Mesendoderm (in vitro differentiated cells): ENCODE data around the gene IKBKG.
A peak's percentile ranks its signal among the peaks of the same experiment; 100 is the strongest.

Experiments
- DNase-seq: peaks from one replicate; pipeline ENCODE4 v3.0.0; 2013
- H2AK5ac ChIP-seq: 2 replicates; pipeline ENCODE4 v1.6.1; 2013; ENCODE audit warnings: low read length, inconsistent platforms
- H2BK120ac ChIP-seq: 2 replicates; pipeline ENCODE4 v1.6.1; 2013; ENCODE audit warnings: low read depth, mild to moderate bottlenecking, low read length, moderate library complexity, mixed read lengths
- H2BK15ac ChIP-seq: replicated peaks from 2 replicates; pipeline ENCODE4 v1.6.1; 2013; ENCODE audit warnings: low read depth, mild to moderate bottlenecking, moderate library complexity
- H2BK5ac ChIP-seq: 2 replicates; pipeline ENCODE4 v1.6.1; 2013; ENCODE audit warnings: low read length, inconsistent platforms
- H3K18ac ChIP-seq: 2 replicates; pipeline ENCODE4 v1.6.1; 2013; ENCODE audit warnings: mild to moderate bottlenecking, low read length, mixed read lengths
- H3K23ac ChIP-seq: one replicate; pipeline ENCODE4 v1.6.1; 2013; ENCODE audit warnings: low read length
- H3K27ac ChIP-seq: 2 replicates; pipeline ENCODE4 v1.5.1; 2013; ENCODE audit warnings: low read depth, mild to moderate bottlenecking, inconsistent platforms, low read length, moderate library complexity
- H3K27me3 ChIP-seq: 2 replicates; pipeline ENCODE4 v1.6.1; 2013; ENCODE audit warnings: low read length, control low read depth, mild to moderate bottlenecking, inconsistent platforms; ENCODE audit not compliant: insufficient read depth, poor library complexity
- H3K36me3 ChIP-seq: 2 replicates; pipeline ENCODE4 v1.6.1; 2013; ENCODE audit warnings: low read length, inconsistent platforms; ENCODE audit not compliant: control insufficient read depth, insufficient read depth
- H3K4ac ChIP-seq: one replicate; pipeline ENCODE4 v1.6.1; 2013; ENCODE audit warnings: low read depth, mild to moderate bottlenecking, low read length, moderate library complexity
- H3K4me1 ChIP-seq: 2 replicates; pipeline ENCODE4 v1.6.1; 2013; ENCODE audit warnings: low read depth, low read length, inconsistent platforms; ENCODE audit not compliant: control insufficient read depth
- H3K4me2 ChIP-seq: 2 replicates; pipeline ENCODE4 v1.6.1; 2013; ENCODE audit warnings: low read length
- H3K4me3 ChIP-seq: 2 replicates; pipeline ENCODE4 v1.5.1; 2013; ENCODE audit warnings: mild to moderate bottlenecking, low read length
- H3K56ac ChIP-seq: one replicate; pipeline ENCODE4 v1.6.1; 2013; ENCODE audit warnings: low read length
- H3K79me1 ChIP-seq: 2 replicates; pipeline ENCODE4 v1.6.1; 2013; ENCODE audit warnings: low read length, inconsistent platforms
- H3K79me2 ChIP-seq: 2 replicates; pipeline ENCODE4 v1.6.1; 2013; ENCODE audit warnings: mild to moderate bottlenecking, low read length; ENCODE audit not compliant: control insufficient read depth, insufficient read depth
- H3K9ac ChIP-seq: 2 replicates; pipeline ENCODE4 v1.6.1; 2013; ENCODE audit warnings: low read length, inconsistent platforms
- H4K5ac ChIP-seq: one replicate; pipeline ENCODE4 v1.6.1; 2013; ENCODE audit warnings: low read length
- H4K8ac ChIP-seq: one replicate; pipeline ENCODE4 v1.6.1; 2013; ENCODE audit warnings: low read depth, mild to moderate bottlenecking, control low read depth, low read length, moderate library complexity
- WGBS: extraction: QIAGEN DNeasy Blood & Tissue Kit; methylation state at CpG from one replicate; pipeline ENCODE4 v1.1.7; 2013; ENCODE audit warnings: low lambda C conversion rate, missing lambda C conversion rate; ENCODE audit not compliant: insufficient coverage; ENCODE audit errors: extremely low coverage; 5-methylcytosine and 5-hydroxymethylcytosine counted together

The IKBKG gene

GRCh38 chrX:154517101-154517781 lies 30.2 kb upstream of the IKBKG start:
- Histone ChIP-seq H3K27ac (no peak overlapping the region), H2BK120ac (no peak overlapping the region), H3K4me1 (no peaks in the 10 kb centered on the region), H3K79me1 (no peaks in the 10 kb centered on the region), H3K79me2 (no peaks in the 10 kb centered on the region), H3K4me2 (peak overlapping the region; percentile 78), H3K56ac (peak overlapping the region; percentile 88), H3K9ac (peak overlapping the region; percentile 40), H3K4me3 (no peak overlapping the region), H4K8ac (no peak overlapping the region), H3K18ac (peak overlapping the region; percentile 1), H3K4ac (no peak overlapping the region), H2BK5ac (no peak overlapping the region), H2BK15ac (no peak overlapping the region), H4K5ac (no peak overlapping the region), H3K27me3 (no peaks in the 10 kb centered on the region), H3K36me3 (no peaks in the 10 kb centered on the region), H2AK5ac (no peak overlapping the region), H3K23ac (no peak overlapping the region)
- no CpG with 5 or more reads among the region's 25 CpGs for WGBS
- DNase-seq = peak; percentile 88

- Histone ChIP-seq H2BK120ac (no peak overlapping the region), H3K4me3 (no peak overlapping the region), H3K79me2 (no peaks in the 10 kb centered on the region), H2BK5ac (no peak overlapping the region), H3K36me3 (no peaks in the 10 kb centered on the region), H2AK5ac (no peak overlapping the region), H3K27ac (no peak overlapping the region), H3K27me3 (no peaks in the 10 kb centered on the region), H3K56ac (no peak overlapping the region), H3K79me1 (no peaks in the 10 kb centered on the region), H4K5ac (no peak overlapping the region), H4K8ac (no peak overlapping the region), H3K9ac (no peak overlapping the region), H3K4ac (no peak overlapping the region), H3K18ac (no peak overlapping the region), H2BK15ac (no peak overlapping the region), H3K4me2 (no peak overlapping the region), H3K4me1 (no peaks in the 10 kb centered on the region), H3K23ac (no peak overlapping the region)
- DNase-seq = no peak
- WGBS = no CpG with 5 or more reads among the region's 8 CpGs
Observed at GRCh38 chrX:154519389-154519788, 28.0 kb upstream of the IKBKG start.

DNA sequence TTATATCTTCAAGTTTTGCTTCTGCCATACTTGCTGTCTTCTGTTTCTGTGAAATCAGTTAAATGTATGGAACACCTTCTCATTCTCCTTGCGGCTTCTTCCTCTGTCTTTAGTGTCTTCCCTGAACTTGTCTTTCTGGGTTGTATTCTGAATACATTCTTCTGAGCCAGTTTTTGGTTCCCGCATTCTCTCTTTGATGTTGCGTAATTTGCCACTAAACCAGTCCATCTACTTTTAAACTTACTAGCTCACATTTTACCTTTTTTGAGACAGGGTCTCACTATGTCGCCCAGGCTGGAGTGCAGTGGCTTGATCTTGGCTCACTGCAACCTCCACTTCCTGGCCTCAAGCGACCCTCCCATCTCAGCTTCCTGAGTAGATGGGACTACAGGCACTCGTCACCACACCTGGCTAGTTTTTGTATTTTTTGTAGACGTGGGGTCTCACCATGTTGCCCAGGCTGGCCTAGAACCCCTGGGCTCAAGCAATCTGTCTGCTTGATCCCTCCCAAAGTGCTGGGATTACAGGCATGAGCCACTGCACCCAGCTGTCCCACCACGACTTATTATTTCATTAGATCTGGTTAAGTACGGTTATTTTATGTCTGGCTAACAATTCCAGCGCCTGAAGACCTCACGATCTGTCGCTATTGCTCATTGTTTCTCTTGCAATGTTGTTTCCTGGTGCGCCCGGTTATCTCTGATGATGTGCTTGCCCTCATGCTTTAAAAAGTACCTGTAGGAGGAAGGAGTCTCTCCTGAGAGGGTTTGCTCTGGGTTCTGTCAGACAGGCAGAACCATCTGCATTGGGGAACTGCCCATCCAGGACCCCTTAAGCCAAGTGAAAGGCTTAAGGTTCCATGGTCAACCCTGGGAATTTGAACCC lies 21.6 kb upstream of the IKBKG start:
- no peak overlapping the region for H3K4ac ChIP-seq
- H3K23ac ChIP-seq = no peak overlapping the region
- H4K8ac ChIP-seq = no peak overlapping the region
- H3K9ac ChIP-seq = no peak overlapping the region
- no peaks in the 10 kb centered on the region for H3K4me1 ChIP-seq
- no peaks in the 10 kb centered on the region for H3K79me2 ChIP-seq
- no peaks in the 10 kb centered on the region for H3K27me3 ChIP-seq
- no peak for DNase-seq
- H3K56ac ChIP-seq = no peak overlapping the region
- H2AK5ac ChIP-seq = no peak overlapping the region
- no peak overlapping the region for H2BK15ac ChIP-seq
- no peak overlapping the region for H3K4me2 ChIP-seq
- H4K5ac ChIP-seq = no peak overlapping the region
- no CpG with 5 or more reads among the region's 14 CpGs for WGBS
- no peak overlapping the region for H2BK120ac ChIP-seq
- no peaks in the 10 kb centered on the region for H3K79me1 ChIP-seq
- no peaks in the 10 kb centered on the region for H3K36me3 ChIP-seq
- H3K4me3 ChIP-seq = no peak overlapping the region
- no peak overlapping the region for H3K27ac ChIP-seq
- no peak overlapping the region for H2BK5ac ChIP-seq
- no peak overlapping the region for H3K18ac ChIP-seq

DNA sequence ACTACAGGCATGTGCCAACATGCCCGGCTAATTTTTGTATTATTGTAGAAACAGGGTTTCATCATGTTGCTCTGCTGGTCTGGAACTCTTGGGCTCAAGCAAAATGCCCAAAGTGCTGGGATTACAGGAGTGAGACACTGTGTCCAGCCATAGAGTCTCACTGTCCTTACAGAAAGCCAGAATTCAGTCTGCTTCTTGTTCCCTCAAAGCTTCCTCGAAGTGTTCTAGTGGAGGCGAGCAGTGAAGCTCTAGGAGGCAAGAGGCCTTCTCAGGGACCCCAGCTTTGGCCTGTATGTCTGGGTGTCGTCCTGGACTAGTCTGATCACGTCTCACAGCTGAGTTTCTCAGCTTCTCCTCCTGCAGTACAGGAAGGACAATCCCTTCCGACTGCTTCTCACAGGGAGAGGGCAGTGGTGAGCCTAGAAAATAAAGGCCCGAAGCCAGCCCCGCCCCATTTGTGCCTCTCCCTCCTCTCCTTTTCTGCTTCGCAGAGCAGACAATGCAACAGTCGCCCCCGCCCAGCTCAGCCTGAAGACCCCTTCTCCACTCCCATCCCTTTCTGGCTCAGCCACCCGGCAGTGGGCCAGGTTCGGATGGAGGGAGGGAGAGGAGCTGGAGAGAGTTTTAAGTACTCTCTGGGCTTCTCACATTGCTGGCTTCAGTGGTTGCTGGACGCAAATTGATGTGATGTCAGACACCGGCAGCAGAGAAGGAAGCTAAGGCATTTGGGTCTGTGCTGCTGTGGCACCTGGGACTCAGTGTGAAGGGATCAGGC lies 20.3 kb upstream of the IKBKG start:
- Histone ChIP-seq H4K8ac (no peak overlapping the region), H3K18ac (no peak overlapping the region), H3K23ac (no peak overlapping the region), H3K4me2 (no peak overlapping the region), H3K27ac (no peak overlapping the region), H2BK120ac (no peak overlapping the region), H3K36me3 (no peaks in the 10 kb centered on the region), H2AK5ac (no peak overlapping the region), H4K5ac (no peak overlapping the region), H3K4ac (no peak overlapping the region), H2BK5ac (no peak overlapping the region), H3K79me1 (no peaks in the 10 kb centered on the region), H3K27me3 (no peaks in the 10 kb centered on the region), H3K9ac (peak overlapping the region; percentile 63), H3K4me3 (no peak overlapping the region), H2BK15ac (no peak overlapping the region), H3K4me1 (no peaks in the 10 kb centered on the region), H3K56ac (peak overlapping the region; percentile 74), H3K79me2 (no peaks in the 10 kb centered on the region)
- peak; percentile 88 for DNase-seq
- no CpG with 5 or more reads among the region's 15 CpGs for WGBS

DNA sequence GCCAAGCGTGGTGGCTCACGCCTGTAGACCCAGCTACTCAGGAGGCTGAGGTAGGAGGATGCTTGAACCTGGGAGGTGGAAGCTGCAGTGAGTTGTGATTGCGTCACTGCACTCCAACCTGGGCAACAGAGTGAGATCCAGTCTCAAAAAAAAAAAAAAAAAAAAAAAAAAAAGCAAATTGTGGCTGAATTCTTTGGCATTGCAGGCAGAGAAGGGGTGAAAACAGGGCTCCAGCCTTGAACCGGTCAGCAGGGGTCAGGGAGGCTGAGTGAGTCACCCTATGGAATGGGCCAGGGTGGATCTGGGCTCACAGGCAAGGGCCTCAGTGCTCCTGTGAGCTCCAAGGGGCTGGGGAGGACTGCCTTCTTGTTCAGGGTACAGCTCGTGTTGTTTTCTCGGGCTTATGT lies 18.2 kb upstream of the IKBKG start:
- H2AK5ac ChIP-seq = no peak overlapping the region
- no peak overlapping the region for H3K18ac ChIP-seq
- no peak overlapping the region for H3K27ac ChIP-seq
- no peak overlapping the region for H3K23ac ChIP-seq
- H2BK15ac ChIP-seq = no peak overlapping the region
- H3K4ac ChIP-seq = no peak overlapping the region
- H3K9ac ChIP-seq = no peak overlapping the region
- no peak overlapping the region for H3K4me2 ChIP-seq
- no peak for DNase-seq
- H3K4me1 ChIP-seq = no peaks in the 10 kb centered on the region
- no CpG with 5 or more reads among the region's 6 CpGs for WGBS
- no peaks in the 10 kb centered on the region for H3K36me3 ChIP-seq
- H3K79me1 ChIP-seq = no peaks in the 10 kb centered on the region
- no peaks in the 10 kb centered on the region for H3K79me2 ChIP-seq
- no peak overlapping the region for H2BK5ac ChIP-seq
- no peak overlapping the region for H2BK120ac ChIP-seq
- no peak overlapping the region for H3K4me3 ChIP-seq
- H3K27me3 ChIP-seq = no peaks in the 10 kb centered on the region
- H3K56ac ChIP-seq = no peak overlapping the region
- no peak overlapping the region for H4K5ac ChIP-seq
- H4K8ac ChIP-seq = no peak overlapping the region
